Retinal pigment epithelial cell (primary cell): ENCODE measurements around the gene ADCY7.
"Not testable (repeated sequence)": the region's sequence is repeated elsewhere in the genome, so short reads cannot be mapped to it uniquely, and the experiment has no call there.

ENCODE experiments used
- DNase-seq: peaks from one replicate; pipeline ENCODE4 v3.0.0-alpha.2; 2010; ENCODE audit warnings: low read depth
- H3K4me3 ChIP-seq: 2 replicates; pipeline ENCODE4 v1.5.1; 2011; ENCODE audit warnings: mild to moderate bottlenecking, low read length, control low read depth, moderate library complexity
- CTCF ChIP-seq: conservative IDR thresholded peaks from 2 replicates; pipeline ENCODE4 v1.5.1; 2011; ENCODE audit warnings: low read depth, low read length, control low read depth, inconsistent platforms

ADCY7 gene

GRCh38 chr16:50334106-50334975 is 68.0 kb downstream of the ADCY7 start:
- TF ChIP-seq CTCF, result no peak
- DNase-seq, result no peak
- no peak overlapping the region for H3K4me3 ChIP-seq

- H3K4me3 ChIP-seq, result no peak overlapping the region
- TF ChIP-seq CTCF, result no peak
- DNase-seq, result no peak
Measured at GRCh38 chr16:50335196-50335958, 69.0 kb downstream of the ADCY7 start.

GRCh38 chr16:50336884-50337283 is 70.5 kb downstream of the ADCY7 start:
- no peak overlapping the region for H3K4me3 ChIP-seq
- no peak for DNase-seq
- TF ChIP-seq CTCF, result no peak

GRCh38 chr16:50338371-50339231 is 72.2 kb downstream of the ADCY7 start:
- H3K4me3 ChIP-seq, result no peak overlapping the region
- no peak for TF ChIP-seq CTCF
- no peak for DNase-seq

- DNase-seq, result no peak
- TF ChIP-seq CTCF, result no peak
- H3K4me3 ChIP-seq, result no peak overlapping the region
Measured at GRCh38 chr16:50340578-50340977, 74.2 kb downstream of the ADCY7 start.

- not testable (repeated sequence) for DNase-seq
Measured at GRCh38 chr16:50343566-50343965, 77.2 kb downstream of the ADCY7 start.

GRCh38 chr16:50345210-50345609 is 78.9 kb downstream of the ADCY7 start:
- not testable (repeated sequence) for DNase-seq, H3K4me3 ChIP-seq

More at GRCh38 chr16:50343566-50343965, 77.2 kb downstream of the ADCY7 start:
- H3K4me3 ChIP-seq, result not testable (repeated sequence)
